ENCODE measurements around the gene SMG5. TPM values are rescaled to one million over a fixed set of nuclear protein-coding genes. Genes with fewer than 3 reads are reported as not detected.

Gene SMG5
- total RNA-seq, 1 donor from 2014 or later, result 77.1 TPM

DNA sequence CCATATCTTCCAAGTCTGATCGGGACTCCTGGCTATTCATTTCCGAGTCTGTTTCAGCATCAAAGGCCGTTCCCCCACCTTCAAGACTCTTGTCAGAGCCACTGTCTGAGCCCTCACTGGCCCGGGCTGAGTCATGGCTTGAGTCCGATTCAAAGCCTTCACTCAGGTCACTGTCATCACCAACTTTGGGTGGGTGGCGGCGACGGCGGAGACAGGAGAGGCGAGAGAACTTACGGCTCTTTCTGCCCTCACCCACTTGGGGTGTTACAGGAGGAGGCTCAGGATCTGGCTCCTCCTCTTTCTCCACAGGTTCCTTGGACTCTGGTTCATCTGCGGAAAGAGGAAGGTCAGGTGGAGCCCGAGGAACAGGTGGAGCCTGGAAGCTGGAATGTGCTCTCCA lies 16.6 kb downstream of the SMG5 start:
- POLR2A ChIA-PET, result no interaction called here
- Mint-ChIP-seq H3K27ac (no peak overlapping the region), H3K9me3 (no peaks in the 10 kb centered on the region), H3K4me3 (no peak overlapping the region), H3K36me3 (ENCODE audit: low read depth) (peaks cover 84% of the 10 kb centered on the region), H3K4me1 (no peaks in the 10 kb centered on the region), H3K27me3 (no peaks in the 10 kb centered on the region)
- intact Hi-C loops (cut with micrococcal nuclease), result no loop called here
- CTCF ChIA-PET, result no interaction called here
- DNase-seq (no peak), ATAC-seq (ENCODE audit: low read depth) (no peak)
- TF ChIP-seq CTCF (IDR thresholded peaks at IDR 0.05), result no peak

DNA sequence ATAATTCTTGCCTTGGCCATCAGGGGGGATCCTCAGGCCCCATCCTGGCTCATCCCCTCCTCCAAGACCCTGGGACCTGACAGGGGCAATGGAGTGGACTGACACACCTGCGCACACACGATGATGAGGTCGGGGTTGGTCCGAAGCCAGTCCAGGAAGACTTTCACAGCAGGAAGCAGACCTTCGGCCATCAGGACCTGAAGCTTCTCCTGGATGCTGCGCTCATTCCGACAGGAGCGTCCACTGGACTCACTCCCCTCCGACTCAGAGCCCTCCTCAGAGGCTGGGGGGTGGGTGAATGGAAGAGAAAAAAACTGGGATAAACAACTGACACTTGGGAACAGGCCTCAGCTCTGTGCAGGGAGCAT lies 19.4 kb downstream of the SMG5 start:
- intact Hi-C loops (cut with micrococcal nuclease), result no loop called here
- no peak for ATAC-seq (ENCODE audit: low read depth)
- no peaks in the 10 kb centered on the region for H3K4me1 Mint-ChIP-seq
- no peak for TF ChIP-seq CTCF (IDR thresholded peaks at IDR 0.05)
- CTCF ChIA-PET, result no interaction called here
- H3K27ac Mint-ChIP-seq, result no peak overlapping the region
- H3K27me3 Mint-ChIP-seq, result no peaks in the 10 kb centered on the region
- DNase-seq, result no peak
- no peak overlapping the region for H3K4me3 Mint-ChIP-seq
- peaks cover 93% of the 10 kb centered on the region for H3K36me3 Mint-ChIP-seq (ENCODE audit: low read depth)
- H3K9me3 Mint-ChIP-seq, result no peaks in the 10 kb centered on the region
- POLR2A ChIA-PET, result no interaction called here

DNA sequence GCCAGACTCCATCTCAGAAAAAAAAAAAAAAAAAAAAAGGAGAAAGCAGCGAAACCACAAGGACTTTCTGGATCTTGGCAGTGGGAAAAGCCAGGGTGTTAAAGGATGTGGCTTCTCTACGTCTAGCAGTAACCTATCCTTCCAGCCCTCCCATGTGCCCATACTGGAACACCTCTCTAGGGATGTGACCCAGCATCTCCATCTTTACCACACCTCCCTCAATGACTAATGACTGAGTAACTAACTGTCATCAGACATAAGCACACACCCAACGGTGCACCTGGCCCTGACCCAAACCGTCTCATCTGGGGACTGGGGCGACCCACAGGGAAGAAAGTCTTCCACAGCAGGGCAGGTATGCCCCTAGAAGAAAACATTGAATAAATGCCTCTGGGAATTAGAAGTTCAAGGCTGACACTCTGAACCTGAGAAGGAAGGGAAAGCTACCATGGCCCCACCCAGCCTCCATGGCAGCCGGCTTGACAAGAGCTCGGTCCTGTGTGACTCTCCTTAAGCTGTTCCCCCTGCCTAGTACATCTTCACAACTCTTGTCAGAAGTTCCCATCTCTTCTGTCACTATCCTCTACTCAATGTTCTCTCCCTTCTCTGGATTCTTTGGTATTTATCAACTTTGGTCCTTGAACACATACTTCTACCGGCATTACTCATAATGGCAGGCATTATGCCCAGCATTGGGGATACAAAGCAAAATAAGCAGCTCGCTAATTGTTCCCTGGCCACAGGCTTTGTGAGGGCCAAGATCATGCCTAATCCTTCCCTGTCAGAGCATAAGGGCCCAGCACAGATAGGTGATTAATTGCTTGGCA lies 20.0 kb downstream of the SMG5 start:
- Mint-ChIP-seq H3K4me1 (no peaks in the 10 kb centered on the region), H3K36me3 (ENCODE audit: low read depth) (peaks cover 93% of the 10 kb centered on the region), H3K27ac (no peak overlapping the region), H3K27me3 (no peaks in the 10 kb centered on the region), H3K9me3 (no peaks in the 10 kb centered on the region), H3K4me3 (no peak overlapping the region)
- ATAC-seq (ENCODE audit: low read depth), result no peak
- intact Hi-C loops (cut with micrococcal nuclease), result no loop called here
- no peak for DNase-seq
- POLR2A ChIA-PET, result no interaction called here
- CTCF ChIA-PET, result no interaction called here
- no peak for TF ChIP-seq CTCF (IDR thresholded peaks at IDR 0.05)

- POLR2A ChIA-PET, result no interaction called here
- Mint-ChIP-seq H3K27ac (no peak overlapping the region), H3K4me3 (no peak overlapping the region), H3K27me3 (no peaks in the 10 kb centered on the region), H3K36me3 (ENCODE audit: low read depth) (peaks cover 91% of the 10 kb centered on the region), H3K4me1 (no peaks in the 10 kb centered on the region), H3K9me3 (no peaks in the 10 kb centered on the region)
- intact Hi-C loops (cut with micrococcal nuclease), result no loop called here
- CTCF ChIA-PET, result no interaction called here
- no peak for TF ChIP-seq CTCF (IDR thresholded peaks at IDR 0.05)
- DNase-seq (no peak), ATAC-seq (ENCODE audit: low read depth) (no peak)
Measured at GRCh38 chr1:156260896-156261295, 21.7 kb downstream of the SMG5 start.

DNA sequence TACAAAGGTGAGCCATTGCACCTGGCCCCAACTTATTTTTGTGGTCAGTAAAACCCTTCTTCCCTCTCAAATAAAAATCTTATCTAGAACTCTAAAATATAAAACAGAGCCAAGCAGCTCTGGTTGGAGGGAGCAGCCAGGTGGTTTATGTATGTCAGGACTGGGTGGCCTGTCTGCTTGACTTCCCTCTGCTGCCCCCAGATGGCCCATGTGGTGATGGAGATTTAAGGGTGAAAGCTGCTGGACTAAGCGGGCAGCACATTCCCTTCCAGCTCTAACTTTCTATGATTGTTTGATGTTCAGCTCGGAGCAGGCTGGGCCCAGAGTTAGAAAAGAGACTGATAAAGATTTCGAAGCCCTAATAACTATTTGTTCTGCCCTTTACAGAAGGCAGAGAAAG lies 22.8 kb downstream of the SMG5 start:
- intact Hi-C loops (cut with micrococcal nuclease), result no loop called here
- no peaks in the 10 kb centered on the region for H3K9me3 Mint-ChIP-seq
- H3K4me1 Mint-ChIP-seq, result no peaks in the 10 kb centered on the region
- ChIA-PET CTCF (no interaction called here), POLR2A (interaction anchor here (0.5 to 0.6 kb wide), 2 partner anchors 403 to 1014 kb away, joined by 3 read pairs; no protein-coding TSS in a partner anchor)
- no peak overlapping the region for H3K27ac Mint-ChIP-seq
- TF ChIP-seq CTCF (IDR thresholded peaks at IDR 0.05), result no peak
- H3K4me3 Mint-ChIP-seq, result no peak overlapping the region
- H3K36me3 Mint-ChIP-seq (ENCODE audit: low read depth), result peaks cover 83% of the 10 kb centered on the region
- no peak for ATAC-seq (ENCODE audit: low read depth)
- no peak for DNase-seq
- no peaks in the 10 kb centered on the region for H3K27me3 Mint-ChIP-seq

Data from activated B cell treated with CpG ODN at 0.5 μM for 24 hours (primary cell).